T-cell (primary cell): ENCODE measurements around the gene ACACA. TPM values are rescaled to one million over a fixed set of nuclear protein-coding genes. Genes with fewer than 3 reads are reported as not detected.

ENCODE experiments used
- ATAC-seq, 4 experiments: fragments of 200-7000 bp in 3 of 4; fragments of 150-1000 bp in 1 of 4; cut with Tn5 transposase; replicated peaks in 1 of 4; 1 replicate in 3 of 4; 2 replicates in 1 of 4; pipeline ENCODE4 v1.10.0; 2021; ENCODE audit warnings: moderate library complexity in 3 of 4, mild to moderate bottlenecking in 2 of 4, moderate number of reproducible peaks in 1 of 4
- CTCF ChIA-PET, 2 donors: fragments of 300-600 bp; sonication (Branson Sonifier 250); formaldehyde crosslinking; loops; one replicate each; lab custom pipeline; 2022; ENCODE audit warnings: antibody characterized with exemption in 2 of 2; lab: Charles Lee
- POLR2A ChIA-PET, 2 donors: fragments of 300-600 bp; sonication (Branson Sonifier 250); formaldehyde crosslinking; loops; one replicate each; lab custom pipeline; 2022; ENCODE audit warnings: antibody characterized with exemption in 2 of 2; lab: Charles Lee
- DNase-seq, 35 experiments: peaks; one replicate each; pipeline versions ENCODE4 v3.0.0 to v3.0.0-alpha.2; 2013 to 2023
- H3K27ac ChIP-seq: one replicate; pipeline ENCODE4 v1.5.1; 2013; ENCODE audit warnings: low read length
- H3K27me3 ChIP-seq, 2 experiments: replicated peaks in 1 of 2; 1 replicate in 1 of 2; 2 replicates in 1 of 2; pipeline versions ENCODE4 v1.6.1 to v1.7.0; 2013; ENCODE audit warnings: low read length in 1 of 2, mixed read lengths in 1 of 2; ENCODE audit not compliant: control insufficient read depth in 2 of 2, insufficient read depth in 2 of 2; ENCODE audit errors: extremely low read depth in 1 of 2
- H3K36me3 ChIP-seq, 2 donors: 1 replicate in 1 of 2; 2 replicates in 1 of 2; pipeline versions ENCODE4 v1.6.1 to v1.7.0; 2013; ENCODE audit warnings: low read length in 1 of 2; ENCODE audit not compliant: control insufficient read depth in 2 of 2, insufficient read depth in 1 of 2; ENCODE audit errors: extremely low read depth in 1 of 2
- H3K4me1 ChIP-seq, 2 experiments: 1 replicate in 1 of 2; 2 replicates in 1 of 2; pipeline versions ENCODE4 v1.6.1 to v1.7.0; 2013; ENCODE audit warnings: low read length in 2 of 2, mixed read lengths in 1 of 2; ENCODE audit not compliant: insufficient read depth in 2 of 2, control insufficient read depth in 1 of 2; ENCODE audit errors: extremely low read depth in 1 of 2
- H3K4me3 ChIP-seq, 2 donors: 1 replicate in 1 of 2; 2 replicates in 1 of 2; pipeline versions ENCODE4 v1.5.1 to v1.7.0; 2013; ENCODE audit warnings: mild to moderate bottlenecking in 2 of 2, low read length in 1 of 2, moderate library complexity in 1 of 2; ENCODE audit not compliant: control insufficient read depth in 1 of 2; ENCODE audit errors: extremely low read depth in 1 of 2
- H3K9me3 ChIP-seq: 2 replicates; pipeline ENCODE4 v1.7.0; 2013
- H3K27ac Mint-ChIP-seq, 2 donors: one replicate each; pipeline ENCODE4 v1.8.0; 2020 to 2021; ENCODE audit warnings: mild to moderate bottlenecking in 2 of 2, mixed read lengths in 2 of 2
- H3K27me3 Mint-ChIP-seq, 2 donors: one replicate each; pipeline ENCODE4 v1.8.0; 2021 to 2022; ENCODE audit warnings: mixed read lengths in 2 of 2
- H3K36me3 Mint-ChIP-seq: one replicate; pipeline ENCODE4 v1.8.0; 2021; ENCODE audit warnings: mixed read lengths
- H3K4me1 Mint-ChIP-seq, 3 donors: one replicate each; pipeline ENCODE4 v1.8.0; 2020 to 2022; ENCODE audit warnings: mixed read lengths in 3 of 3, mild to moderate bottlenecking in 1 of 3
- H3K4me3 Mint-ChIP-seq, 3 donors: one replicate each; pipeline ENCODE4 v1.8.0; 2020 to 2022; ENCODE audit warnings: mild to moderate bottlenecking in 3 of 3, mixed read lengths in 3 of 3, moderate library complexity in 3 of 3
- H3K9me3 Mint-ChIP-seq, 3 donors: one replicate each; pipeline ENCODE4 v1.8.0; 2020 to 2022; ENCODE audit warnings: mixed read lengths in 3 of 3
- WGBS: methylation state at CpG from one replicate; pipeline ENCODE4 v1.1.5; 2013; ENCODE audit warnings: missing lambda C conversion rate; ENCODE audit not compliant: insufficient coverage; 5-methylcytosine and 5-hydroxymethylcytosine counted together
- total RNA-seq, 35 experiments: library from RNA in 6 of 35; stranded (reverse) in 6 of 35; fragments of 120-200 nt in 1 of 35; gene quantifications; one replicate each; pipeline versions ENCODE4 v1.2.1 to v1.2.4 and lab custom pipeline; 2013 to 2026

Gene ACACA
- total RNA-seq, 5 donors from 2014 or later (not counting 1 experiment from before 2014, with no cell fraction given), result 15.9 to 30.2 (median 18.0) TPM

- H3K9me3 Mint-ChIP-seq, result no peaks in the 10 kb centered on the region
- no peak overlapping the region for H3K27ac ChIP-seq
- ChIA-PET CTCF (no interaction called here), POLR2A (interaction anchor here in 1 of 2 donors (0.7 kb wide), 1 partner anchor 90 kb away, joined by 4 read pairs; no protein-coding TSS in a partner anchor)
- H3K27me3 Mint-ChIP-seq, result no peaks in the 10 kb centered on the region
- H3K36me3 ChIP-seq, result peaks cover 3 to 5% of the 10 kb centered on the region in 2 donors
- no CpG with 5 or more reads among the region's 2 CpGs for WGBS
- no peaks in the 10 kb centered on the region for H3K27me3 ChIP-seq
- no peak overlapping the region for H3K4me3 ChIP-seq
- H3K4me1 Mint-ChIP-seq, result peaks cover 6 to 10% (median 9%) of the 10 kb centered on the region in 3 donors
- no peak overlapping the region for H3K27ac Mint-ChIP-seq
- H3K4me3 Mint-ChIP-seq, result no peak overlapping the region
- peaks cover 41% of the 10 kb centered on the region for H3K36me3 Mint-ChIP-seq
- peaks cover 0 to 3% of the 10 kb centered on the region in 2 experiments for H3K4me1 ChIP-seq
- DNase-seq (no peak), ATAC-seq (no peak)
- H3K9me3 ChIP-seq, result no peaks in the 10 kb centered on the region
Measured at GRCh38 chr17:37284191-37284590, 122.4 kb downstream of the ACACA start.

DNA sequence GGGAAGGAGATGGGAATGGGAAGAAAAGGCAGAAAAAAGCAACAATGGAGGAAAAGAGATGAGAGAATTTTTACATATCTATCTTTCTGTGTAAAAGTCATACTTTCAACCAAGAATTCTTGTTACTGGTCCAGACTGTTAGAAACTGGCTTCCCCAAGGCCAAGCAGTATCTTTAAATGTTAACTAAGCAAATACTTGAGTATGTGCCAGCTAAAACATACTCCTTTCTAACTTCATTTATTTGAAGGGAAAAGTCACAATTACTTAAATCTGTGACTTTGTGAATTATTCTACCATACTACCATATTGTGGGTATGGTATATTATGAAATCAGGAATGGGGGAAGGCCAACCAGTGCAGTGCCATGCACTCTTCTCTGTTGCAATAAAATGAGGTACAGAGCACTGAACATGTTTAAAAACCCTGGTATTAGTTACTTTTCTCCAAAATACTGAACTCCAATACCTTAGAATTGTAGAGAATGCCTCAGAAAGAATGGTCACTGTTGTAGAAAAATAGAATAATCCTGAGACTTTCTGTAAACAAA lies 123.1 kb downstream of the ACACA start:
- Mint-ChIP-seq H3K9me3 (no peaks in the 10 kb centered on the region), H3K27me3 (no peaks in the 10 kb centered on the region), H3K4me3 (no peak overlapping the region), H3K36me3 (peaks cover 40% of the 10 kb centered on the region), H3K4me1 (peaks cover 6 to 10% (median 9%) of the 10 kb centered on the region in 3 donors), H3K27ac (no peak overlapping the region)
- Histone ChIP-seq H3K27ac (no peak overlapping the region), H3K9me3 (no peaks in the 10 kb centered on the region), H3K4me3 (no peak overlapping the region), H3K36me3 (peaks cover 3 to 5% of the 10 kb centered on the region in 2 donors), H3K4me1 (peaks cover 0 to 3% of the 10 kb centered on the region in 2 experiments), H3K27me3 (no peaks in the 10 kb centered on the region)
- ChIA-PET POLR2A (no interaction called here), CTCF (no interaction called here)
- ATAC-seq, result no peak
- DNase-seq, result no peak

- Mint-ChIP-seq H3K27me3 (no peaks in the 10 kb centered on the region), H3K4me1 (peaks cover 5 to 9% (median 6%) of the 10 kb centered on the region in 3 donors), H3K36me3 (peaks cover 44% of the 10 kb centered on the region), H3K4me3 (no peak overlapping the region), H3K27ac (no peak overlapping the region), H3K9me3 (no peaks in the 10 kb centered on the region)
- Histone ChIP-seq H3K36me3 (peaks cover 3 to 5% of the 10 kb centered on the region in 2 donors), H3K4me1 (peaks cover 0 to 3% of the 10 kb centered on the region in 2 experiments), H3K27me3 (no peaks in the 10 kb centered on the region), H3K4me3 (no peak overlapping the region), H3K27ac (no peak overlapping the region), H3K9me3 (no peaks in the 10 kb centered on the region)
- DNase-seq (no peak), ATAC-seq (no peak)
- CTCF ChIA-PET, result interaction anchor here in 1 of 2 donors (0.7 kb wide), 2 partner anchors 10 to 477 kb away, joined by 4 read pairs; no protein-coding TSS in a partner anchor
- whole genome bisulfite sequencing, result 100% methylated on average over 1 of the region's 6 CpGs
- POLR2A ChIA-PET, result interaction anchor here in 1 of 2 donors (0.6 kb wide), 1 partner anchor 111 kb away, joined by 3 read pairs; no protein-coding TSS in a partner anchor
Measured at GRCh38 chr17:37280841-37281240, 125.8 kb downstream of the ACACA start.

DNA sequence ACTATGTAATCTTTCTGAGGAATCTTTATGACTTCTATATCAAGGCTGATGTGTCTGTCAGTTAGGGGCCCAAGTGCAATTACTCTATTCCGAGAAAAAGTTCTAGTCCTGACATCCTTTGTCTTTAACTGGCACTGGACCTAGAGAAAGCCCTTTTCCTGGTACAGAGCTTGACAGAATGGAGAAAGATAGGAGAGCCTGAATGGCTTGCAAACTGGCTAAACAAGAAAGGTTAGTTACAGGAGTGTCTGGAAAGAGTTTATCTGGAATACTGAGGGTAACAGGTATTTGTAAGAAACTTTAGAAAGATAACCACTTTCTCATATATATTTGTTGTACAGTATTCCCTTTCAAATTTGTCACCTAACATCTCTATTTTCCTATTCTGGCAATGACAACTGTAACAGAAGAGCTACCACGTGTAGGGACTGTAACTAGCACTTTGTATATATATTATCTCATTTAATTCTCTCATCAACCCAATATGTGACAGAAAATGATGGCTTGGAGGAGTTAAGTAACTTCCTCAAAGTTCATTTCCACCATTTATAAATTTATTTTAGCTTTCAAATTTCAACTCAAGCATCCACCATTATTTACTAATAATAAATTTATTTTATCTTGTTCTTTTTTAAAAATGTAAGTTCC lies 128.3 kb downstream of the ACACA start:
- no peaks in the 10 kb centered on the region for H3K9me3 ChIP-seq
- Mint-ChIP-seq H3K27ac (no peak overlapping the region), H3K9me3 (no peaks in the 10 kb centered on the region), H3K36me3 (peaks cover 55% of the 10 kb centered on the region), H3K4me3 (no peak overlapping the region), H3K27me3 (no peaks in the 10 kb centered on the region), H3K4me1 (peaks cover 0 to 5% (median 3%) of the 10 kb centered on the region in 3 donors)
- H3K36me3 ChIP-seq, result peaks cover 5% of the 10 kb centered on the region in 2 donors
- ChIA-PET CTCF (no interaction called here), POLR2A (no interaction called here)
- H3K4me1 ChIP-seq, result no peaks in the 10 kb centered on the region
- no peak for DNase-seq
- no peaks in the 10 kb centered on the region for H3K27me3 ChIP-seq
- H3K4me3 ChIP-seq, result no peak overlapping the region
- 100% methylated on average over 1 of the region's 2 CpGs for WGBS
- no peak for ATAC-seq
- H3K27ac ChIP-seq, result no peak overlapping the region

GRCh38 chr17:37276475-37276874 lies 130.2 kb downstream of the ACACA start:
- ATAC-seq (no peak), DNase-seq (no peak)
- Mint-ChIP-seq H3K4me3 (no peak overlapping the region), H3K4me1 (peaks cover 0 to 5% (median 3%) of the 10 kb centered on the region in 3 donors), H3K27me3 (no peaks in the 10 kb centered on the region), H3K9me3 (no peaks in the 10 kb centered on the region), H3K36me3 (peaks cover 42% of the 10 kb centered on the region), H3K27ac (no peak overlapping the region)
- Histone ChIP-seq H3K36me3 (peaks cover 2 to 5% of the 10 kb centered on the region in 2 donors), H3K9me3 (no peaks in the 10 kb centered on the region), H3K4me3 (no peak overlapping the region), H3K27me3 (no peaks in the 10 kb centered on the region), H3K4me1 (no peaks in the 10 kb centered on the region), H3K27ac (no peak overlapping the region)
- WGBS, result no CpG with 5 or more reads among the region's 1 CpG
- ChIA-PET POLR2A (interaction anchor here in 1 of 2 donors (0.6 kb wide), 1 partner anchor 134 kb away, joined by 4 read pairs; no protein-coding TSS in a partner anchor), CTCF (interaction anchor here in 1 of 2 donors (0.7 kb wide), 1 partner anchor 83 kb away, joined by 3 read pairs; no protein-coding TSS in a partner anchor)

DNA sequence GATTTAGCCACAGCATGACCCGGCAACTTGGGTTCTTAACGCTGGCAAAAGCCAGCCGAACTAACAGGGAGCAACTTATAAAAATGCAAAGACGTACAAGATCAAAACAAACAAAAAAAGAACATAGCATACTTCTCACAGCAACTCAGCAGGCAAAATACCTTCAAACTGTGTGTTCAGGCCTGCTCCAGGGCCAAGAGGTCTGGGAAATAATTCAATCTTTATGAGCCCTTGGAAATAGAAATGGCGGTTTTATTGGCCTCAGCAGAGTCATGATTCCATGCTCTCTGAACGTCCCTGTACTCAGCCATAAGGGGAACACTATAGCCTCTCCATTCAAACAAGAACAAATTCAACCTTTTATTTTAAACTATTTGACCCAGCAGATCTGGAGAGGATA lies 132.2 kb downstream of the ACACA start:
- CTCF ChIA-PET, result no interaction called here
- H3K9me3 Mint-ChIP-seq, result no peaks in the 10 kb centered on the region
- peaks cover 0 to 5% (median 3%) of the 10 kb centered on the region in 3 donors for H3K4me1 Mint-ChIP-seq
- H3K4me3 Mint-ChIP-seq, result no peak overlapping the region
- Histone ChIP-seq H3K27ac (no peak overlapping the region), H3K4me3 (no peak overlapping the region), H3K4me1 (no peaks in the 10 kb centered on the region), H3K9me3 (no peaks in the 10 kb centered on the region), H3K27me3 (no peaks in the 10 kb centered on the region), H3K36me3 (peaks cover 0 to 4% of the 10 kb centered on the region in 2 donors)
- no peak overlapping the region for H3K27ac Mint-ChIP-seq
- H3K27me3 Mint-ChIP-seq, result no peaks in the 10 kb centered on the region
- H3K36me3 Mint-ChIP-seq, result peaks cover 46% of the 10 kb centered on the region
- 100% methylated on average over 3 of the region's 6 CpGs for WGBS
- POLR2A ChIA-PET, result no interaction called here
- ATAC-seq, result no peak
- no peak for DNase-seq
